Measurements from ENCODE around the gene FARP1. TPM values are rescaled to one million over a fixed set of nuclear protein-coding genes. Genes with fewer than 3 reads are reported as not detected.

Gene FARP1
- total RNA-seq, 2 donors from 2014 or later, result 89.5 to 93.6 TPM

DNA sequence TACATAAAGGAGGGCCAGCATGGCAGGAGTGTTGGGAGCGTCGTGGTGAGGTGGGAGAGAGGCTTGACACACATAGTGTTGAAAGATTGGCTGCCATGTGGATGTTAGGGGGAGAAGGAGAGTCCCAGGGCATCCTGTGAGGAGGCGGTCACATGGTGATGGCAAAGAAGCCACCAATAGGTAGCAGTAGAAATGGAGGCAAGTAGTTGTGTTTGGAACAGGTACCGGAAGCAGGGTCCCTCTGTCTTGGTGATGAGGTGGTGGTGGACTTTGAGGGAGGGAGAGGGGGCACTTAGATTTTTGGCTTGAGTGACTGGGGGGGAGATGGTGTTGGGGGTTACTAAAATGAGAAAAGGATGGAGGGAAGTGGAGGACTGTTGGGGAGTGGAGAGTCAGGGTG, 227.4 kb downstream of the FARP1 start:
- Histone ChIP-seq H3K36me3 (replicated peaks in 1 of 2; ENCODE audit: insufficient read depth in 1 of 2, low read depth in 2 of 2) (no peaks in the 10 kb centered on the region), H3K4me3 (no peak overlapping the region), H3K27ac (no peak overlapping the region), H3K27me3 (no peaks in the 10 kb centered on the region), H3K9me3 (no peaks in the 10 kb centered on the region), H3K4me1 (peaks cover 20% of the 10 kb centered on the region)
- no peak for DNase-seq
- intact Hi-C loops (cut with DNase I), result no loop called here
- 95 to 99% methylated on average over 4 of the region's 4 CpGs for WGBS, 2 donors
- ATAC-seq, result no peak
- no peak for TF ChIP-seq POLR2A (IDR thresholded peaks at IDR 0.05)
- TF ChIP-seq, protein P1, sequence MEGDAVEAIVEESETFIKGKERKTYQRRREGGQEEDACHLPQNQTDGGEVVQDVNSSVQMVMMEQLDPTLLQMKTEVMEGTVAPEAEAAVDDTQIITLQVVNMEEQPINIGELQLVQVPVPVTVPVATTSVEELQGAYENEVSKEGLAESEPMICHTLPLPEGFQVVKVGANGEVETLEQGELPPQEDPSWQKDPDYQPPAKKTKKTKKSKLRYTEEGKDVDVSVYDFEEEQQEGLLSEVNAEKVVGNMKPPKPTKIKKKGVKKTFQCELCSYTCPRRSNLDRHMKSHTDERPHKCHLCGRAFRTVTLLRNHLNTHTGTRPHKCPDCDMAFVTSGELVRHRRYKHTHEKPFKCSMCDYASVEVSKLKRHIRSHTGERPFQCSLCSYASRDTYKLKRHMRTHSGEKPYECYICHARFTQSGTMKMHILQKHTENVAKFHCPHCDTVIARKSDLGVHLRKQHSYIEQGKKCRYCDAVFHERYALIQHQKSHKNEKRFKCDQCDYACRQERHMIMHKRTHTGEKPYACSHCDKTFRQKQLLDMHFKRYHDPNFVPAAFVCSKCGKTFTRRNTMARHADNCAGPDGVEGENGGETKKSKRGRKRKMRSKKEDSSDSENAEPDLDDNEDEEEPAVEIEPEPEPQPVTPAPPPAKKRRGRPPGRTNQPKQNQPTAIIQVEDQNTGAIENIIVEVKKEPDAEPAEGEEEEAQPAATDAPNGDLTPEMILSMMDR (IDR thresholded peaks at IDR 0.05), result no peak

DNA sequence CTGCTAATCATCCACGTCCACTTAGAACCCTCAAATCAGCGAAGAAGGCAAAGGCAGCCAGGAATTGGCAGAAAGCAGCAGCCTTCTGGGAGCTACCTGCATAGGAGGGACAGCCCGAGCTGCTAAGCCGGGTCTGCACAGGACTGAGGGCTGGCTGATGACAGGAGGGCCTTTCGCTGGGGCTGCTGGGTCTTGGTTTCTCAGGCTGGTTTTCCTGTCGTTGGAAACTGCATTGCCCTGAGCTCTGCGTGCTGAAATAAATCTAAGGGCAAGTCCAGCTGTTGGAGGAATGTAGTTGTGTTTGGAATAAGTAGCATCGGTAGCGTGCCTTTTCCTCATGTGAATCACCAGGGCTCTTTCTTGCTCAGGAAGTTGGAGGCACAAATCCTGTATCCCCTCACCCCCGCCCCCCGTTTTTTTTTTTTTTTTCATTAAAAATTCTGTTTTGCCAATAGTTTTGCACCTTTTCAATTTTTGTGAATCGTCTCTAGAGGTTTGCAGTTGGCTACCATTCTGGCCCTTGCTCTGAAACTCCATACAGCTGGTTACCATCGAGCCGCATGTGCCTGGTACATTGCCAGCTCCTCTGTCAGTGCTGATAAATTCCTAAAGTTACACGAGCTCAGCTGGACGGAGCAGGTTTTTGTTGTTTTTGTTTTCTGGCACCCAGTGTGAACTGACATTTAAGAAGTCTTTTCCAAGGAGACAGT, 228.1 kb downstream of the FARP1 start:
- WGBS, 2 donors, result 58% methylated on average over 13 to 16 of the region's 16 CpGs

DNA sequence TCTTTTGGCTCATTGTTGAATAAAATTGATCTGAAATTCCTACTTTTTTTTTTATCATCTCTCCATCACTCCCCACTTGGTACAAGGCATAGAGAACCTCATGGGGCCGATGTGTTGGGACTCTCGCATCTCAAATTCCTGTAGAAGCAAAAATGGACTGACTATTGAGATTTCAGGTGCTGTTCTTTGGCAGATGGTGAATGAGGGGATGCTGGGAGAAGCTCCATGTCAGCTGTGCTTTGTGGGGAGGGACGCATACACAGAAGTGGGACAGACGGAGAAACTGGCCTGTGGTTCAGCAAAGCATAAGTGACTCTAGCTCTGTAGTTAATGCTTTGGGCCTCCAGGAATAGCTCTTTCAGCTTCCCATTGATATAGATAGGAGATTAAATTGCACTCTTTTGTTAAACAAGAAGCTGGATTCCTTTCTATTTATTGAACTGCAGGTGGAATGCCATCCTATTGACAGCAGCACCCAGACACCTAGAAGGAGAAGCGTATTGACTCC, 228.7 kb downstream of the FARP1 start:
- DNase-seq, result no peak
- H3K4me3 ChIP-seq, result no peak overlapping the region
- WGBS, 2 donors, result 82 to 88% methylated on average over 5 of the region's 5 CpGs
- no peaks in the 10 kb centered on the region for H3K36me3 ChIP-seq (replicated peaks in 1 of 2; ENCODE audit: insufficient read depth in 1 of 2, low read depth in 2 of 2)
- TF ChIP-seq POLR2A (IDR thresholded peaks at IDR 0.05), result no peak
- TF ChIP-seq, protein P1 (IDR thresholded peaks at IDR 0.05), result no peak
- H3K9me3 ChIP-seq, result no peaks in the 10 kb centered on the region
- no peaks in the 10 kb centered on the region for H3K27me3 ChIP-seq
- peaks cover 20% of the 10 kb centered on the region for H3K4me1 ChIP-seq
- H3K27ac ChIP-seq, result no peak overlapping the region
- no peak for ATAC-seq
- intact Hi-C loops (cut with DNase I), result no loop called here

More for the DNA sequence above, 228.1 kb downstream of the FARP1 start:
- Histone ChIP-seq H3K36me3 (replicated peaks in 1 of 2; ENCODE audit: insufficient read depth in 1 of 2, low read depth in 2 of 2) (no peaks in the 10 kb centered on the region), H3K4me1 (peaks cover 20% of the 10 kb centered on the region), H3K27ac (no peak overlapping the region), H3K9me3 (no peaks in the 10 kb centered on the region), H3K4me3 (no peak overlapping the region), H3K27me3 (no peaks in the 10 kb centered on the region)
- DNase-seq, result peak; percentile 52 to 78 (median 70)
- ATAC-seq, result peak; percentile 47
- TF ChIP-seq POLR2A (IDR thresholded peaks at IDR 0.05), result no peak
- TF ChIP-seq, protein P1 (IDR thresholded peaks at IDR 0.05), result no peak
- intact Hi-C loops (cut with DNase I), result no loop called here

DNA sequence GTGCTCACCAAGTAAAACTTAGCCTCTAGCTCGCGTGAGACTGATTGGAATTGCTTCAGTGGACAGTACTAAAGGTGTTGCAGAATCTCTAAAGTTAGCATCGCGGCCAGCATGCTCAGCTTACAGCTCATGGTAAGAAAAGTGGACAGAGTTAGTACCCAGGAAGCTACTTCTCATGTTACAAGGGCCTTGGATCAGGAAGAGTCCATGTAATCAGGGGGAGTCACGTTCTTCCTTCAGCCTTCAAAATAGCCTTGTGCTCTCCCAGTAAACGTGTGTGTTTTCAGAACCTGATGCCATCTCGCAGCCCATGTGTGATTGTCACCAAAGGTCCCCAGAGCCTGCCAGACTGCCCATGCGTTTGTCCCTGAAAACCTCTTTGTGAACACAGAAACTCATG, 230.0 kb downstream of the FARP1 start:
- no peaks in the 10 kb centered on the region for H3K9me3 ChIP-seq
- WGBS, 2 donors, result 57 to 60% methylated on average over 8 of the region's 8 CpGs
- H3K27me3 ChIP-seq, result no peaks in the 10 kb centered on the region
- H3K36me3 ChIP-seq (replicated peaks in 1 of 2; ENCODE audit: insufficient read depth in 1 of 2, low read depth in 2 of 2), result no peaks in the 10 kb centered on the region
- intact Hi-C loops (cut with DNase I), result no loop called here
- no peak for ATAC-seq
- TF ChIP-seq POLR2A (IDR thresholded peaks at IDR 0.05), result no peak
- TF ChIP-seq, protein P1 (IDR thresholded peaks at IDR 0.05), result no peak
- DNase-seq, result peak in 2 of 4 donors; percentile 23 to 36
- H3K27ac ChIP-seq, result no peak overlapping the region
- no peak overlapping the region for H3K4me3 ChIP-seq
- peaks cover 20% of the 10 kb centered on the region for H3K4me1 ChIP-seq

DNA sequence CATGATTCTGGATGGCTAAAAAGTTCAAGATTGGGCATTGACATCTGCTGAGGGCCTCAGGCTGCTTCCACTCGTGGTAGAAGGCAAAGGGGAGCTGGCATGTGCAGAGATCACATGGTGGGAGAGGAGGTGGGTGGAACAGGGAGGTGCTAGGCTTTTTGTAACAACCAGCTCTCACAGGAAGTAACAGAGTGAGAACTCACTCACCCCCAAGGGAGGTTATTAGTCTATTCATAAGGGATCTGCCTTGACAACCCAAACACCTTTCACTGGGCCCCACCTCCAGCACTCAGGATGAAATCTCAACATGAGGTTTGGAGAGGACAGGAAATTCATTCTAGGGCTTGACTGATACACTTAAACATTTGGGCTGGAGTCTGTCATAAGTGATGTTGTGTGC, 231.9 kb downstream of the FARP1 start:
- ATAC-seq (no peak), DNase-seq (no peak)
- Histone ChIP-seq H3K27ac (no peak overlapping the region), H3K4me3 (no peak overlapping the region), H3K36me3 (replicated peaks in 1 of 2; ENCODE audit: insufficient read depth in 1 of 2, low read depth in 2 of 2) (no peaks in the 10 kb centered on the region), H3K9me3 (no peaks in the 10 kb centered on the region), H3K4me1 (peaks cover 20% of the 10 kb centered on the region), H3K27me3 (no peaks in the 10 kb centered on the region)
- intact Hi-C loops (cut with DNase I), result no loop called here
- 88 to 94% methylated on average over 1 of the region's 1 CpG for WGBS, 2 donors
- TF ChIP-seq POLR2A (IDR thresholded peaks at IDR 0.05), result no peak

Measured in body of pancreas (tissue), 4 donors.